Progenitor cell of endocrine pancreas (in vitro differentiated cells): Measurements from ENCODE around the gene NOS2. TPM values are rescaled to one million over a fixed set of nuclear protein-coding genes. Genes with fewer than 3 reads are reported as not detected.

Experiments used
- DNase-seq: peaks from one replicate; pipeline ENCODE4 v3.0.0; 2021; ENCODE audit warnings: low spot score; ENCODE audit not compliant: unreplicated experiment
- H3K27ac Mint-ChIP-seq: 2 replicates; pipeline ENCODE4 v1.8.0; 2021; ENCODE audit warnings: mild to moderate bottlenecking, moderate library complexity, mixed read lengths
- H3K27me3 Mint-ChIP-seq: 2 replicates; pipeline ENCODE4 v1.8.0; 2021; ENCODE audit warnings: mixed read lengths
- H3K36me3 Mint-ChIP-seq: 2 replicates; pipeline ENCODE4 v1.8.0; 2022; ENCODE audit warnings: mixed read lengths; ENCODE audit not compliant: insufficient read depth
- H3K4me1 Mint-ChIP-seq: 2 replicates; pipeline ENCODE4 v1.8.0; 2021; ENCODE audit warnings: low read depth, mixed read lengths
- H3K4me3 Mint-ChIP-seq: 2 replicates; pipeline ENCODE4 v1.8.0; 2021; ENCODE audit warnings: low read depth, mild to moderate bottlenecking, moderate library complexity, mixed read lengths
- H3K9me3 Mint-ChIP-seq: 2 replicates; pipeline ENCODE4 v1.8.0; 2021; ENCODE audit warnings: low read depth, mixed read lengths
- CTCF ChIP-seq: fragments of 200-600 bp; sonication (generic); IDR thresholded peaks from one replicate; pipeline ENCODE4 v1.5.0; 2021; ENCODE audit warnings: antibody characterized with exemption, mild to moderate bottlenecking; ENCODE audit not compliant: unreplicated experiment
- total RNA-seq: library from RNA; stranded (reverse); gene quantifications from 2 replicates; pipeline ENCODE4 v1.2.1, GENCODE V29; 2021

The NOS2 gene
- total RNA-seq, 1 donor from 2014 or later = 1.6 TPM

GRCh38 chr17:27780092-27780827, 20.1 kb downstream of the NOS2 start:
- H3K27ac Mint-ChIP-seq = no peak overlapping the region
- no peak for TF ChIP-seq CTCF
- H3K36me3 Mint-ChIP-seq = no peaks in the 10 kb centered on the region
- peaks cover 12% of the 10 kb centered on the region for H3K27me3 Mint-ChIP-seq
- H3K4me1 Mint-ChIP-seq = no peaks in the 10 kb centered on the region
- no peak for DNase-seq
- no peak overlapping the region for H3K4me3 Mint-ChIP-seq
- H3K9me3 Mint-ChIP-seq = no peaks in the 10 kb centered on the region

GRCh38 chr17:27778183-27778582, 22.1 kb downstream of the NOS2 start:
- Mint-ChIP-seq H3K36me3 (no peaks in the 10 kb centered on the region), H3K9me3 (no peaks in the 10 kb centered on the region), H3K4me3 (no peak overlapping the region), H3K4me1 (no peaks in the 10 kb centered on the region), H3K27me3 (peaks cover 11% of the 10 kb centered on the region), H3K27ac (no peak overlapping the region)
- no peak for TF ChIP-seq CTCF
- no peak for DNase-seq

GRCh38 chr17:27776882-27777624, 23.3 kb downstream of the NOS2 start:
- H3K9me3 Mint-ChIP-seq = no peaks in the 10 kb centered on the region
- H3K36me3 Mint-ChIP-seq = no peaks in the 10 kb centered on the region
- H3K4me1 Mint-ChIP-seq = no peaks in the 10 kb centered on the region
- no peak overlapping the region for H3K27ac Mint-ChIP-seq
- no peak for DNase-seq
- peaks cover 10% of the 10 kb centered on the region for H3K27me3 Mint-ChIP-seq
- TF ChIP-seq CTCF = no peak
- H3K4me3 Mint-ChIP-seq = no peak overlapping the region

GRCh38 chr17:27771586-27771985, 28.7 kb downstream of the NOS2 start:
- H3K36me3 Mint-ChIP-seq = no peaks in the 10 kb centered on the region
- no peaks in the 10 kb centered on the region for H3K4me1 Mint-ChIP-seq
- no peak for TF ChIP-seq CTCF
- no peak overlapping the region for H3K4me3 Mint-ChIP-seq
- no peak for DNase-seq
- no peak overlapping the region for H3K27ac Mint-ChIP-seq
- no peaks in the 10 kb centered on the region for H3K9me3 Mint-ChIP-seq
- peaks cover 3% of the 10 kb centered on the region for H3K27me3 Mint-ChIP-seq

GRCh38 chr17:27770877-27771276, 29.5 kb downstream of the NOS2 start:
- Mint-ChIP-seq H3K4me1 (no peaks in the 10 kb centered on the region), H3K27ac (no peak overlapping the region), H3K9me3 (no peaks in the 10 kb centered on the region), H3K36me3 (no peaks in the 10 kb centered on the region), H3K27me3 (peaks cover 6% of the 10 kb centered on the region), H3K4me3 (no peak overlapping the region)
- no peak for DNase-seq
- TF ChIP-seq CTCF = no peak
